Stimulated activated CD8-positive, alpha-beta memory T cell treated with anti-CD3 and anti-CD28 coated beads, Interleukin-4, amount 100 ng/mL, for 24 hours (primary cell): ENCODE results near the gene CABCOCO1.
"Not testable (repeated sequence)": the region's sequence is repeated elsewhere in the genome, so short reads cannot be mapped to it uniquely, and the experiment has no call there.

Experiments used
- DNase-seq: peaks from one replicate; pipeline ENCODE4 v3.0.0-alpha.2; 2020; ENCODE audit warnings: low read depth

CABCOCO1 gene

GRCh38 chr10:61643316-61643751, 19.4 kb upstream of the CABCOCO1 start:
- no peak for DNase-seq

- DNase-seq: no peak
Observed at GRCh38 chr10:61653699-61654098, 9.0 kb upstream of the CABCOCO1 start.

- no peak for DNase-seq
Observed at GRCh38 chr10:61655335-61655851, 7.3 kb upstream of the CABCOCO1 start.

GRCh38 chr10:61663466-61663865, 737 bp downstream of the CABCOCO1 start:
- DNase-seq: no peak

- no peak for DNase-seq
Observed at GRCh38 chr10:61664985-61665384, 2.3 kb downstream of the CABCOCO1 start.

GRCh38 chr10:61669161-61669725, 6.5 kb downstream of the CABCOCO1 start:
- no peak for DNase-seq

- DNase-seq: no peak
Observed at GRCh38 chr10:61669849-61670248, 7.1 kb downstream of the CABCOCO1 start.

- DNase-seq: no peak
Observed at GRCh38 chr10:61673360-61673759, 10.6 kb downstream of the CABCOCO1 start.

- DNase-seq: no peak
Observed at GRCh38 chr10:61682323-61682722, 19.6 kb downstream of the CABCOCO1 start.

- no peak for DNase-seq
Observed at GRCh38 chr10:61683319-61683718, 20.6 kb downstream of the CABCOCO1 start.

GRCh38 chr10:61684894-61685507, 22.3 kb downstream of the CABCOCO1 start:
- DNase-seq: no peak

- DNase-seq: no peak
Observed at GRCh38 chr10:61688551-61689308, 26.0 kb downstream of the CABCOCO1 start.

- not testable (repeated sequence) for DNase-seq
Observed at GRCh38 chr10:61691667-61692066, 28.9 kb downstream of the CABCOCO1 start.

- DNase-seq: no peak
Observed at GRCh38 chr10:61692447-61693010, 29.8 kb downstream of the CABCOCO1 start.

GRCh38 chr10:61698968-61699655, 36.4 kb downstream of the CABCOCO1 start:
- DNase-seq: no peak

GRCh38 chr10:61701055-61701705, 38.5 kb downstream of the CABCOCO1 start:
- DNase-seq: no peak

- no peak for DNase-seq
Observed at GRCh38 chr10:61701706-61702105, 39.0 kb downstream of the CABCOCO1 start.

GRCh38 chr10:61702584-61702983, 39.9 kb downstream of the CABCOCO1 start:
- DNase-seq: no peak

GRCh38 chr10:61705022-61705613, 42.4 kb downstream of the CABCOCO1 start:
- DNase-seq: no peak

GRCh38 chr10:61708846-61709245, 46.1 kb downstream of the CABCOCO1 start:
- DNase-seq: no peak

- DNase-seq: not testable (repeated sequence)
Observed at GRCh38 chr10:61712105-61712504, 49.4 kb downstream of the CABCOCO1 start.
